ENCODE measurements around the gene FHDC1.
"Not testable (repeated sequence)": the region's sequence is repeated elsewhere in the genome, so short reads cannot be mapped to it uniquely, and the experiment has no call there.

The FHDC1 gene

GRCh38 chr4:152935631-152936445 is at the start of gene FHDC1:
TSS of gene FHDC1 (plus strand) at chr4:152936323. CDS start at chr4:152943058, 6,735 bp downstream.
- no peak for DNase-seq (ENCODE audit: low read depth)

DNA sequence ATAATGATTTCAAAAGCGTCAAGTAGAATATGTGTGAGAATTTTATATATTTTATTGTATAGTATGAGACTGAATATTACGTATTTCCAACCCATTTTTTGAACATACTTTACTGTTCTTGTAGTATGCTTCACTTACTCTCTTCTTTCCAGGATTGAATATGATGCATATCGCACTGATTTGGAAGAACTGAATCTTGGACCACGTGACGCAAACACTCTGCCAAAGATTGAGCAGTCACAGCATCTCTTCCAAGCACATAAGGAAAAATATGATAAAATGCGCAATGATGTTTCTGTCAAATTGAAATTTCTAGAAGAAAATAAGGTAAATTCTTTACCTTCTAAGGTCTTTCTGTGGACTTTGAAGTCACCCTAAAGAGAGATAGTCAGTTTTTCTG is 48.1 kb upstream of the FHDC1 start:
- no peak for DNase-seq (ENCODE audit: low read depth)

- DNase-seq (ENCODE audit: low read depth) = no peak
Observed at GRCh38 chr4:152892974-152893373, 43.1 kb upstream of the FHDC1 start.

DNA sequence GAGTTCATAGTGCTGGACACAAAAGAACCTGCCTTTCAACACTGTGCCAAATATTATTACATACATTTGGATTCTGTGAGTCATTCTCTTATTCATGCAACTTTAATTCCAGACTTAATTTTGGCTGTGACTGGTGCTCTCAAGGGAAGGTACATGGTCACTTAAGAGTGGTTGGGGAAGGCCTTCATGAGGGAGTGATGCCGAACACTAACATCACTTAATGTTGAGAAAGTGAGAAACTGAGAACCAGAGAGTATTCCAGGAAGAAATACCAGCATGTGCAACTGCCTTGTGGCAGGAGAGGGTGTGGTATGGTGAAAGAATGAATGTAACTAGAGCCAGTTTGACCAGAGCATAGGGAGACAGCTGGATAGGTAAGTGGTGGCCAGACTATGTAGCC is 41.5 kb upstream of the FHDC1 start:
- DNase-seq (ENCODE audit: low read depth) = no peak

DNA sequence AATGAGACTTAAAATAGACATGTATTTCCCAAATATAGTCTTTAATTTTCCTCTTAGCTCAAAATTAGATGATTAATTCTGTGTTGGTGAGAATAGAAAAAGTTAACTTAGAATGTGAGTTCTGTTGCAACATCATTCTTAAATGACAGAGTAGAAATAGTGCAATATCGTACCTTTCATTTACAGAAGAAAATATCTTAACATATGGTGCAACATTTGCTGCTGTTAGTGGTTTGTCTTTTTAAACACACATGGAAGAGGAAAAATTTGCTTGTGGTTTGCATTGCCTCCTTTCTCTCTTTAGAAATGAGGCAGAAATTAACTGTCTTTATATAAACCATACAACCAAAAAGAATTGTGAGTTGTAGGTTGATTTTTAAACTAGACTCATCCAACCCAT is 39.3 kb upstream of the FHDC1 start:
- no peak for DNase-seq (ENCODE audit: low read depth)

- not testable (repeated sequence) for DNase-seq (ENCODE audit: low read depth)
Observed at GRCh38 chr4:152898133-152898532, 38.0 kb upstream of the FHDC1 start.

DNA sequence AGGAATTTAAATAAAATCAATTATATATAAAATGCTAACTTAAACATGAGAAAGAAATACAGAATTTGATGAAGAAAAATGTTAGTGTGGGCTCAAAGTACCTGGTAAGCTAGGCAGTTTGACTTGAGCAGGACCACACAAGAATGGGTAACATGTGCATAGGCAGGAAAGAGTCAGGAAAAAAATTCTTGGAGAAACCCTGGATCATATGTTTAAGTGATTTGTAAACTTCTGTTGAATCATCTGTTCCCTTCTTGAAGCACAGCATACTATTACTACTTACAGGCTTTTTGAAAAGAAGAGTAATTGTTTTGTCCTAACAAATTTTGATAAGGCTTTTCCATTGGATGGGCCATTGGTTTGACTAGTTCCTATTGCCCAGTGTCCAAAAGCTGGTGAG is 37.5 kb upstream of the FHDC1 start:
- DNase-seq (ENCODE audit: low read depth) = no peak

- DNase-seq (ENCODE audit: low read depth) = no peak
Observed at GRCh38 chr4:152900395-152900794, 35.7 kb upstream of the FHDC1 start.

- DNase-seq (ENCODE audit: low read depth) = no peak
Observed at GRCh38 chr4:152901205-152901604, 34.9 kb upstream of the FHDC1 start.

DNA sequence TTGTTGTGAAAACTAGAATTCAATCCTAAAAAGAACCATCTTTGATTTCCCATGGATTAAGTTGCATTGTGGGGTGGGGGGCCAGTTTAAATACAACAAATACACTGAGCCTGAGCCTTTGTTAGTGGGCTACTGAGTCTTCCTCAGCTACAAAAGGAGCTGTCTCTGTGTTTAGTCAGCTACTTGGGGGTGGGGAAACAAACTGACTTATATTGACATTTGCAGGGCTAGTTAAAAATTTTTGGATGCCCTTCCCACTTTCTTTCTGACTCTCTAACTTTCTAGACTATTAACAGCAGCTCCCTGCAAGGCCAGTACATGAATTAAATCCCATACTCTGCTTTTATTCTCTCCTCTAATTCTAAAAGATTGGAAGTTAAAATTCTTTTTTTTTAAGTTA is 32.5 kb upstream of the FHDC1 start:
- no peak for DNase-seq (ENCODE audit: low read depth)

DNA sequence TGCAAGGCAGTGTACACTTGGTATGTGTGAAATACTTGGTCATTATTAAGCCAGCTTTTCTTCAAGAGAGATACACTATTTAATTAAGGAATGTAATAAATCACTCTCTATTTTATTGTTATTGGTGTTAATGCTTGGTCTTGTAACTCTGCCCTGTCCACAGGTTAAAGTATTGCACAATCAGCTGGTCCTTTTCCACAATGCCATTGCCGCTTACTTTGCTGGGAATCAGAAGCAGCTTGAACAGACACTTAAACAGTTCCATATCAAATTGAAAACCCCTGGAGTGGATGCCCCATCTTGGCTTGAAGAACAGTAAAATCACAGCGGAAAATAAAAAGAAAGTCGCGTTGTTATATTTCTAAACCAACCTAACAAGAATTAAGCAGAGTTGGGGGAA is 26.2 kb upstream of the FHDC1 start:
- no peak for DNase-seq (ENCODE audit: low read depth)

DNA sequence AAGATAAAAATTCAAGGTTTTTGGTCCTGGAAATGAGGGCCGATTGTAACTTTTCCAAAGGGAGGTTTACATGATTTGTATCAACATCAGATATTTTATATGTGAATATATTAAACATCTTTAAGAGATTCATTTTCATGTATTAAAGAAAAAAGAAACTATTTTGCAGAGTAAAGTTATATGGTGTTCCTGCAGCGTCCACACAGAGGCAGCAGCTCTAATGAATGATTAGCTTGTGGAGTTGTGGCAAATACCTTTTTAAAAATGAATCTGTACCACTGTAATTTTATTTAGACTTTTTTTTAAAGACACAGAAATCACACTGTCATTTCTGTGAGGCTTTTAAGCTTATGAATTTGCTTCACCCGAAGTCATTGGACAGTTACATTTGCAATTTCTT is 25.6 kb upstream of the FHDC1 start:
- no peak for DNase-seq (ENCODE audit: low read depth)

DNA sequence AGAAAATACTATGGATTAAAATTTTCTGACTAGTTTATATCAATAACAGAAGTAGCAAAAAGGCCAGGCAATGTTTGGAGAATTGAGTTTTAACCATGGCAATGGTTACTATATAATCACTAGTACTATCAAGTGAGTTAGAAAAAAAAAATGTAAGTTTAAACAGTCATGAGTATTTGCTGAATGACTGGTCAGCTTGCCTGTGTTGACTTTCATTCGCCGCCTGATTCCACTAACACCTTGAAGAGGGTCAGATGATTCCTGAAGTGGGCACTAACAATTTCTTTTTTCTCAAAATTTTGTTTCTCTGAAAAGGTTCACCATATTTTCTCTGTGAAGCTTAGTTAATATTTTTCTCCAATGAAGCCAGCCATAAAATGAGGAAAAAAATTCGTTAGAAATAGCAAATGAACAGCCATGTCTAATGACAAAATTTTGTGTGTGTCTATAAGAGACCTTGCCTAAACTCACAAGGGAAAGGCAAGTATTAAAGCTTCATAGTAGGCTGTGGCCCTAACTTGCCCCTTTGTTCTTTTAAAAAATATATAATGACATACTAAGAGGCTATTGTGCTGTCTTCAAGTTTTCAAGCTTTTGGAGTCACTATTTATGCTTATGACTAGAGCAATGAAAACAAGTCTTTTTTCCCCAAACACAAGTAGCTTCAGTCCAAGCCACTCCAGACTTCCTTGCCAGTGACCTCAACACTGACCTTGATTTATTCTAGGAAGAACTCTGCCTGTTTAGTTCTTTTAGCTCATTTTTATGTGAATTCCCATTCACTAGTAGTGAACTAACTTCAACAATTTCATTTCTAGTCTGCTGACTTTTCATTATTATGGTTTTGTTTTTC is 18.4 kb upstream of the FHDC1 start:
- no peak for DNase-seq (ENCODE audit: low read depth)

- DNase-seq (ENCODE audit: low read depth) = no peak
Observed at GRCh38 chr4:152919826-152920225, 16.3 kb upstream of the FHDC1 start.

- no peak for DNase-seq (ENCODE audit: low read depth)
Observed at GRCh38 chr4:152920768-152921167, 15.4 kb upstream of the FHDC1 start.

- DNase-seq (ENCODE audit: low read depth) = no peak
Observed at GRCh38 chr4:152921284-152921683, 14.8 kb upstream of the FHDC1 start.

DNA sequence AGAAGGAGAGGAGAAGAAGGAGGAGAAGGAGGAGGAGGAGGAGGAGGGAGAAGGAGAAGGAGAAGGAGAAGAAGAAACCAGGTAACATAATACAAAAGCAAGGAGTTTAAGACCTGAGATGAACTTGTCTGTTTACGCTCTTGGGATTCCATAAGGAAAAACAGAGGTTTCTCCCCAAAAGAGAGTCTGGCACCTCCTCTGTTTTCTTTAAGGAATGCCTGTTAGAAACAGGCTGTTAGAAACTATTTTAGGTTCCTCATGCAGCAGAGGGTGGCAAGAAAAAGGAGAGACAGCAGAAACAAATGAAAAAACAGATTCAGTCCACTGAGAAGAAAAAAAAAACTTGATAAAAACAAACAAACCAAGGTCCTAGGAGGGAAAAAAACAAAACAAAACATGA is 10.3 kb upstream of the FHDC1 start:
- no peak for DNase-seq (ENCODE audit: low read depth)

- DNase-seq (ENCODE audit: low read depth) = no peak
Observed at GRCh38 chr4:152926959-152927358, 9.2 kb upstream of the FHDC1 start.

DNA sequence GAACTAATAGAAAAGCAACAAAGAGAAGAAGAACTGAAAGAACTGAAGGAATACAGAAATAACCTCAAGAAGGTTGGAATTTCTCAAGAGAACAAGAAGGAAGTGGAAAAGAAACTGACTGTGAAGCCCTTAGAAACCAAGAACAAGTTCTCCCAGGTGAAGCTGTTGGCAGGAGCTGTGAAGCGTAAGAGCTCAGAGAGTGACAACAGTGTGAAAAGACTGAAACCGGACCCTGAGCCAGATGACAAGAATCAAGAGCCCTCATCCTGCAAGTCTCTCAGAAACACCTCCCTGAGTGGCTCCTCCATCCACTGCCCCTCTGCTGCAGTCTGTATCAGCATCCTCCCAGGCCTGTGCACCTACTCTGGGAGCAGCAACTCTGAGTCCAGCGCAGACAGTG is 8.4 kb upstream of the FHDC1 start:
- DNase-seq (ENCODE audit: low read depth) = no peak

GRCh38 chr4:152928286-152928685 is 7.8 kb upstream of the FHDC1 start:
- DNase-seq (ENCODE audit: low read depth) = no peak

- no peak for DNase-seq (ENCODE audit: low read depth)
Observed at GRCh38 chr4:152929888-152930287, 6.2 kb upstream of the FHDC1 start.

DNA sequence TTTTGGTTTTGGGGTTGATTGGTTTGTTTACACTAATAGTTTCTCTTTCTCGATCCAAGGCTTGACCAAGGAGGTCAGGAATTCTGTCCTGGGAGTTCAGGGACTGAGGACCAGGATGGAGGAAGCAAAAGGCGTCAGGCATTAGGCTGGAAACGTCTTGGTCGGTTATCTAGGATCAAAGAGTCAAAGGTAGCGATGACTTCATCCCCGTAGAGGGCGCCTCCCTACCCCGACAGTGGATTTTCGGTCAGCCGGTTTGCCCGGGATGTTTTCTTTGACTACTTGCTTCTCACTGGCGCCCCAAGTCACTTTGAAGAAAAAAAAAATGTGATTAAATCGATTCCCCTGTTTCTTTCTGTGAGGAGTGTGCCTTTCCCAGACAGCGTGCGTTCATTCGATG is 980 bp upstream of the FHDC1 start:
- DNase-seq (ENCODE audit: low read depth) = no peak

Data from CMK (cell line).